ENCODE results near the gene ZNF236. TPM values are rescaled to one million over a fixed set of nuclear protein-coding genes. Genes with fewer than 3 reads are reported as not detected.

ZNF236 gene
- total and polyA plus RNA-seq, 10 of the 15 experiments (the other 5 are each of a cell fraction or from before 2014, with no cell fraction given): 1.0 to 14.4 (median 5.9) TPM

DNA sequence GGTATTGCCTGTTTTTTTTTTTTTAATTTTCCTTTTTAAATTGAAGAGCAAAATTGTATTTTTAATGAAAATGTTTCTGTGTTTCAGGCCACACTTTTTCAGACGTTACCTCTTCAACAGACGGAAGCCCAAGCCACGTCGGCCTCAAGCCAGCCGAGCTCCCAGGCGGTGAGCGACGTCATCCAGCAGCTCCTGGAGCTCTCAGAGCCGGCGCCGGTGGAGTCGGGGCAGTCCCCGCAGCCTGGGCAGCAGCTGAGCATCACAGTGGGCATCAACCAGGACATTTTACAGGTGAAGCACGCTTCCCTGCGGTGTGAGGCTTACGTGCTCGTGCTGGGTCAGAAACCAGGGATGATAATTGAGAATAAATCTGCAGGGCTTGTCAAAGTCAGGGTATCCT lies 57.7 kb downstream of the ZNF236 start:
- in situ Hi-C loops (cut with MboI): no loop called here
- FAIRE-seq: no peak
- Histone ChIP-seq H2AFZ (ENCODE audit: control insufficient read depth, low read depth, low read length) (no peak overlapping the region), H3K9me3 (replicated peaks; ENCODE audit: control insufficient read depth, insufficient read depth, low read length) (no peaks in the 10 kb centered on the region), H3K27me3 (replicated peaks in 1 of 2; ENCODE audit: control insufficient read depth in 2 of 2, insufficient read depth in 2 of 2, low read length in 1 of 2) (no peaks in the 10 kb centered on the region), H3K4me1 (ENCODE audit: control insufficient read depth, insufficient read depth, low read length) (no peaks in the 10 kb centered on the region), H3K4me2 (ENCODE audit: control insufficient read depth, insufficient read depth) (no peak overlapping the region), H3K36me3 (ENCODE audit: control insufficient read depth in 2 of 2, insufficient read depth in 2 of 2, low read length in 1 of 2) (peaks cover 6 to 22% of the 10 kb centered on the region in 2 experiments), H3K27ac (ENCODE audit: control insufficient read depth, insufficient read depth) (no peak overlapping the region), H3K9ac (ENCODE audit: control insufficient read depth, insufficient read depth, low read length) (no peak overlapping the region), H4K20me1 (ENCODE audit: control insufficient read depth, insufficient read depth) (no peaks in the 10 kb centered on the region), H3K4me3 (no peak overlapping the region), H3K79me2 (ENCODE audit: control insufficient read depth, insufficient read depth, low read length) (no peaks in the 10 kb centered on the region)
- 98% methylated on average over 17 of the region's 17 CpGs for WGBS (ENCODE audit: insufficient coverage, insufficient replicate concordance, low lambda C conversion rate, missing lambda C conversion rate)
- TF ChIP-seq, protein P1, sequence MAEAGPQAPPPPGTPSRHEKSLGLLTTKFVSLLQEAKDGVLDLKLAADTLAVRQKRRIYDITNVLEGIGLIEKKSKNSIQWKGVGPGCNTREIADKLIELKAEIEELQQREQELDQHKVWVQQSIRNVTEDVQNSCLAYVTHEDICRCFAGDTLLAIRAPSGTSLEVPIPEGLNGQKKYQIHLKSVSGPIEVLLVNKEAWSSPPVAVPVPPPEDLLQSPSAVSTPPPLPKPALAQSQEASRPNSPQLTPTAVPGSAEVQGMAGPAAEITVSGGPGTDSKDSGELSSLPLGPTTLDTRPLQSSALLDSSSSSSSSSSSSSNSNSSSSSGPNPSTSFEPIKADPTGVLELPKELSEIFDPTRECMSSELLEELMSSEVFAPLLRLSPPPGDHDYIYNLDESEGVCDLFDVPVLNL (IDR thresholded peaks at IDR 0.05; ENCODE audit: low read depth, low read length): no peak
- no peak for TF ChIP-seq CHD2 (IDR thresholded peaks at IDR 0.05; ENCODE audit: borderline replicate concordance, low read depth, low read length)
- no peak for TF ChIP-seq BHLHE40 (IDR thresholded peaks at IDR 0.05; ENCODE audit: borderline replicate concordance in 1 of 2, low read depth in 2 of 2, low read length in 1 of 2)
- no peak for TF ChIP-seq ASH2L (IDR thresholded peaks at IDR 0.05; ENCODE audit: borderline replicate concordance, low read depth)
- no peak for TF ChIP-seq JUNB (IDR thresholded peaks at IDR 0.05)
- TF ChIP-seq FOXK2 (IDR thresholded peaks at IDR 0.05): no peak
- TF ChIP-seq NR2F1 (conservative IDR thresholded peaks at IDR 0.05): no peak
- TF ChIP-seq CHD1 (IDR thresholded peaks at IDR 0.05; ENCODE audit: low read depth, low read length): no peak
- TF ChIP-seq SMAD5 (IDR thresholded peaks at IDR 0.05; ENCODE audit: low read depth): no peak
- TF ChIP-seq SIN3A (IDR thresholded peaks at IDR 0.05; ENCODE audit: low read depth, low read length): no peak
- TF ChIP-seq ELK1 (IDR thresholded peaks at IDR 0.05; ENCODE audit: low read depth, low read length): no peak
- TF ChIP-seq PKNOX1 (IDR thresholded peaks at IDR 0.05): no peak
- TF ChIP-seq ZNF217 (IDR thresholded peaks at IDR 0.05): no peak
- TF ChIP-seq PML (IDR thresholded peaks at IDR 0.05; ENCODE audit: low read length): no peak
- no peak for TF ChIP-seq MYB (IDR thresholded peaks at IDR 0.05; ENCODE audit: borderline replicate concordance, low read depth, low read length)
- TF ChIP-seq SIX5 (IDR thresholded peaks at IDR 0.05; ENCODE audit: low read depth, low read length, severe bottlenecking): no peak
- no peak for TF ChIP-seq SPI1 (IDR thresholded peaks at IDR 0.05; ENCODE audit: borderline replicate concordance, insufficient read depth, low read depth, low read length)
- TF ChIP-seq EED (IDR thresholded peaks at IDR 0.05; ENCODE audit: low read depth): no peak
- ATAC-seq: no peak
- no peak for DNase-seq (ENCODE audit: low read depth, low spot score)
- SMC1A ChIA-PET (ENCODE audit: uncharacterized antibody, unreplicated experiment): no interaction called here
- RAD21 ChIA-PET (ENCODE audit: unreplicated experiment): interaction anchor here (1.4 kb wide), 1 partner anchor 103 kb away, joined by 4 read pairs; no protein-coding TSS in a partner anchor
- no TSS peak for BruUV-seq (replicated peaks)
- CTCF ChIA-PET: no interaction called here
- intact Hi-C loops (cut with micrococcal nuclease; ENCODE audit: unreplicated experiment): no loop called here
- POLR2A ChIA-PET: interaction anchor here (0.7 kb wide), 1 partner anchor 592 kb away, joined by 4 read pairs; no protein-coding TSS in a partner anchor
